ENCODE measurements around the gene MLLT10.

The MLLT10 gene

GRCh38 chr10:21740989-21741388 lies 207.0 kb downstream of the MLLT10 start:
- no peak for DNase-seq (ENCODE audit: low spot score)

- no peak for DNase-seq (ENCODE audit: low spot score)
These were observed 208.8 kb downstream of the MLLT10 start for GRCh38 chr10:21742740-21743412.

GRCh38 chr10:21744223-21744622 lies 210.2 kb downstream of the MLLT10 start:
- no peak for DNase-seq (ENCODE audit: low spot score)

- no peak for DNase-seq (ENCODE audit: low spot score)
These were observed 212.1 kb downstream of the MLLT10 start for GRCh38 chr10:21746118-21746517.

- no peak for DNase-seq (ENCODE audit: low spot score)
These were observed 213.8 kb downstream of the MLLT10 start for GRCh38 chr10:21747809-21748208.

- DNase-seq (ENCODE audit: low spot score) = no peak
These were observed 215.8 kb downstream of the MLLT10 start for GRCh38 chr10:21749788-21750187.

- DNase-seq (ENCODE audit: low spot score) = no peak
These were observed 216.4 kb downstream of the MLLT10 start for GRCh38 chr10:21750424-21750823.

GRCh38 chr10:21751341-21752310 lies 217.6 kb downstream of the MLLT10 start:
- DNase-seq (ENCODE audit: low spot score) = no peak

- DNase-seq (ENCODE audit: low spot score) = no peak
These were observed 219.7 kb downstream of the MLLT10 start for GRCh38 chr10:21753497-21754270.

- no peak for DNase-seq (ENCODE audit: low spot score)
These were observed 220.5 kb downstream of the MLLT10 start for GRCh38 chr10:21754410-21755011.

GRCh38 chr10:21756707-21757106 lies 222.7 kb downstream of the MLLT10 start:
- no peak for DNase-seq (ENCODE audit: low spot score)

- no peak for DNase-seq (ENCODE audit: low spot score)
These were observed 223.3 kb downstream of the MLLT10 start for GRCh38 chr10:21757185-21757901.

- DNase-seq (ENCODE audit: low spot score) = no peak
These were observed 224.2 kb downstream of the MLLT10 start for GRCh38 chr10:21758239-21758638.

- DNase-seq (ENCODE audit: low spot score) = no peak
These were observed 224.7 kb downstream of the MLLT10 start for GRCh38 chr10:21758696-21759095.

GRCh38 chr10:21759232-21759631 lies 225.2 kb downstream of the MLLT10 start:
- DNase-seq (ENCODE audit: low spot score) = no peak

- DNase-seq (ENCODE audit: low spot score) = no peak
These were observed 226.3 kb downstream of the MLLT10 start for GRCh38 chr10:21760332-21760731.

GRCh38 chr10:21764466-21765189 lies 230.6 kb downstream of the MLLT10 start:
- DNase-seq (ENCODE audit: low spot score) = no peak

GRCh38 chr10:21769041-21769440 lies 235.0 kb downstream of the MLLT10 start:
- no peak for DNase-seq (ENCODE audit: low spot score)

GRCh38 chr10:21771219-21771618 lies 237.2 kb downstream of the MLLT10 start:
- no peak for DNase-seq (ENCODE audit: low spot score)

- DNase-seq (ENCODE audit: low spot score) = no peak
These were observed 242.9 kb downstream of the MLLT10 start for GRCh38 chr10:21776883-21777282.

- DNase-seq (ENCODE audit: low spot score) = no peak
These were observed 257.2 kb downstream of the MLLT10 start for GRCh38 chr10:21791276-21791675.

Data from D341Med (cell line).